Common myeloid progenitor, CD34-positive (primary cell): ENCODE results near the gene PPP2R3A.

Experiments
- CTCF ChIA-PET: fragments of 350-600 bp; sonication (Branson Sonifier 250); formaldehyde crosslinking; loops from one replicate; lab custom pipeline; 2021; ENCODE audit warnings: antibody characterized with exemption; lab: Charles Lee
- POLR2A ChIA-PET: fragments of 350-600 bp; sonication (Branson Sonifier 250); formaldehyde crosslinking; loops from one replicate; lab custom pipeline; 2021; ENCODE audit warnings: antibody characterized with exemption; lab: Charles Lee
- DNase-seq, 3 donors: peaks; one replicate each; pipeline versions ENCODE4 v3.0.0 to v3.0.0-alpha.2; 2013
- H3K27ac ChIP-seq, 2 experiments: 1 replicate in 1 of 2; 2 replicates in 1 of 2; pipeline ENCODE4 v1.7.0; 2013; ENCODE audit warnings: inconsistent platforms in 2 of 2, low read length in 2 of 2, mild to moderate bottlenecking in 2 of 2, low read depth in 1 of 2, moderate library complexity in 1 of 2; ENCODE audit not compliant: severe bottlenecking in 2 of 2, insufficient read depth in 1 of 2, poor library complexity in 1 of 2
- H3K27me3 ChIP-seq, 5 experiments: replicated peaks in 2 of 5; 1 replicate in 3 of 5; 2 replicates in 2 of 5; pipeline versions ENCODE4 v1.6.1 to v1.7.0; 2013; ENCODE audit warnings: low read length in 4 of 5, mild to moderate bottlenecking in 2 of 5, moderate library complexity in 2 of 5, inconsistent platforms in 1 of 5; ENCODE audit not compliant: insufficient read depth in 5 of 5, control insufficient read depth in 4 of 5
- H3K36me3 ChIP-seq, 4 experiments: 1 replicate in 2 of 4; 2 replicates in 2 of 4; pipeline versions ENCODE4 v1.6.1 to v1.7.0; 2013; ENCODE audit warnings: low read length in 3 of 4, control low read depth in 1 of 4, mild to moderate bottlenecking in 1 of 4; ENCODE audit not compliant: control insufficient read depth in 4 of 4, insufficient read depth in 4 of 4
- H3K4me1 ChIP-seq, 4 experiments: 1 replicate in 3 of 4; 2 replicates in 1 of 4; pipeline versions ENCODE4 v1.6.1 to v1.7.1; 2013; ENCODE audit warnings: low read length in 3 of 4, mild to moderate bottlenecking in 3 of 4, control low read depth in 1 of 4, inconsistent platforms in 1 of 4, moderate library complexity in 1 of 4; ENCODE audit not compliant: control insufficient read depth in 4 of 4, insufficient read depth in 4 of 4; ENCODE audit errors: control extremely low read depth in 1 of 4
- H3K4me3 ChIP-seq, 7 experiments: 1 replicate in 4 of 7; 2 replicates in 3 of 7; pipeline versions ENCODE4 v1.5.1 to v1.7.0; 2013; ENCODE audit warnings: mild to moderate bottlenecking in 7 of 7, low read length in 6 of 7, moderate library complexity in 6 of 7, inconsistent platforms in 2 of 7, low read depth in 2 of 7, control low read depth in 1 of 7; ENCODE audit not compliant: insufficient read depth in 4 of 7, control insufficient read depth in 1 of 7; ENCODE audit errors: extremely low read depth in 1 of 7
- H3K9me3 ChIP-seq, 5 experiments: 1 replicate in 4 of 5; 2 replicates in 1 of 5; pipeline versions ENCODE4 v1.6.1 to v1.7.1; 2013; ENCODE audit warnings: low read length in 4 of 5, mild to moderate bottlenecking in 2 of 5, inconsistent platforms in 1 of 5, low read depth in 1 of 5, moderate library complexity in 1 of 5; ENCODE audit not compliant: control insufficient read depth in 4 of 5, insufficient read depth in 2 of 5; ENCODE audit errors: control extremely low read depth in 1 of 5
- WGBS: methylation state at CpG from one replicate; pipeline ENCODE4 v1.1.5; 2013; ENCODE audit not compliant: insufficient coverage; 5-methylcytosine and 5-hydroxymethylcytosine counted together

Gene PPP2R3A

GRCh38 chr3:136184703-136185102 lies 219.2 kb downstream of the PPP2R3A start:
- H3K4me1 ChIP-seq: peaks cover 11 to 35% (median 23%) of the 10 kb centered on the region in 4 experiments
- DNase-seq: no peak
- ChIA-PET POLR2A (interaction anchor here (2.0 kb wide), 1 partner anchor 12 kb away, joined by 4 read pairs; the partner anchor contains the start of gene MSL2), CTCF (interaction anchor here (1.3 kb wide), 1 partner anchor 8 kb away, joined by 5 read pairs; no protein-coding TSS in a partner anchor)
- H3K36me3 ChIP-seq: peaks cover 0 to 3% (median 0%) of the 10 kb centered on the region in 4 experiments
- H3K9me3 ChIP-seq: no peaks in the 10 kb centered on the region
- H3K27ac ChIP-seq: no peak overlapping the region
- H3K27me3 ChIP-seq: no peaks in the 10 kb centered on the region
- no peak overlapping the region for H3K4me3 ChIP-seq
- no CpG with 5 or more reads among the region's 2 CpGs for WGBS

DNA sequence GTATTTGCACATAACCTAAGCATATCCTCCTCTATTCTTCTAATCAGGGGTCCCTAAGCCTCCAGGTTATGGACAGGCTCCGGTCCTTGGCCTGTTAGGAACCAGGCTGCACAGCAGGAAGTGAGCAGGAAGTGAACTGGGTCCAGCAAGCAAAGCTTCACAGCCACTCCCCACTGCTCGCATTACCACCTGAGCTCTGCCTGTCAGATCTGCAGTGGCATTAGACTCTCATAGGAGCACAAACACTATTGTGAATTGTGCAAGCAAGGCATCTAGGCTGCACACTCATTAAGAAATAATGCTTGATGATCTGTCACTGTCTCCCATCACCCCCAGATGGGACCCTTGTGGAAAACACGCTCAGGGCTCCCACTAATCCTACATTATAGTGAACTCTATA lies 220.8 kb downstream of the PPP2R3A start:
- no peak for DNase-seq
- WGBS: 0% methylated on average over 2 of the region's 3 CpGs
- no peaks in the 10 kb centered on the region for H3K27me3 ChIP-seq
- ChIA-PET CTCF (interaction anchor here (0.6 to 1.2 kb wide), 2 partner anchors 15 to 25 kb away, joined by 3 read pairs; no protein-coding TSS in a partner anchor), POLR2A (interaction anchor here (2.0 kb wide), 1 partner anchor 10 kb away, joined by 4 read pairs; the partner anchor contains the start of gene MSL2)
- H3K4me1 ChIP-seq: peaks cover 15 to 37% (median 31%) of the 10 kb centered on the region in 4 experiments
- H3K4me3 ChIP-seq: peak overlapping the region in 1 of 7 experiments; percentile 16
- H3K27ac ChIP-seq: no peak overlapping the region
- H3K36me3 ChIP-seq: peaks cover 0 to 3% (median 0%) of the 10 kb centered on the region in 4 experiments
- H3K9me3 ChIP-seq: no peaks in the 10 kb centered on the region

GRCh38 chr3:136186846-136187245 lies 221.3 kb downstream of the PPP2R3A start:
- no peak for DNase-seq
- Histone ChIP-seq H3K36me3 (peaks cover 0 to 3% (median 0%) of the 10 kb centered on the region in 4 experiments), H3K4me1 (peaks cover 16 to 42% (median 34%) of the 10 kb centered on the region in 4 experiments), H3K27me3 (no peaks in the 10 kb centered on the region), H3K4me3 (no peak overlapping the region), H3K27ac (peak overlapping the region in 1 of 2 experiments; percentile 34), H3K9me3 (no peaks in the 10 kb centered on the region)
- ChIA-PET CTCF (interaction anchor here (1.2 kb wide), 1 partner anchor 16 kb away, joined by 3 read pairs; no protein-coding TSS in a partner anchor), POLR2A (no interaction called here)
- 90% methylated on average over 2 of the region's 4 CpGs for WGBS

GRCh38 chr3:136187868-136188267 lies 222.3 kb downstream of the PPP2R3A start:
- DNase-seq: no peak
- H3K36me3 ChIP-seq: peaks cover 0 to under 1% (median 0%) of the 10 kb centered on the region in 4 experiments

GRCh38 chr3:136189043-136189442 lies 223.5 kb downstream of the PPP2R3A start:
- H3K9me3 ChIP-seq: no peaks in the 10 kb centered on the region
- no peaks in the 10 kb centered on the region for H3K27me3 ChIP-seq
- H3K36me3 ChIP-seq: no peaks in the 10 kb centered on the region
- no peak for DNase-seq
- CTCF ChIA-PET: interaction anchor here (1.9 to 2.2 kb wide), 2 partner anchors 12 to 42 kb away, joined by 4 to 8 read pairs; no protein-coding TSS in a partner anchor
- POLR2A ChIA-PET: interaction anchor here (0.6 kb wide), 1 partner anchor 26 kb away, joined by 4 read pairs; no protein-coding TSS in a partner anchor
- WGBS: no CpG with 5 or more reads among the region's 5 CpGs
- H3K27ac ChIP-seq: no peak overlapping the region
- no peak overlapping the region for H3K4me3 ChIP-seq
- H3K4me1 ChIP-seq: peaks cover 26 to 55% (median 37%) of the 10 kb centered on the region in 4 experiments

More at GRCh38 chr3:136187868-136188267, 222.3 kb downstream of the PPP2R3A start:
- ChIA-PET POLR2A (no interaction called here), CTCF (interaction anchor here (1.0 to 1.9 kb wide), 2 partner anchors 11 to 67 kb away, joined by 3 to 8 read pairs; no protein-coding TSS in a partner anchor)
- H3K4me1 ChIP-seq: peaks cover 25 to 47% (median 34%) of the 10 kb centered on the region in 4 experiments
- no peaks in the 10 kb centered on the region for H3K9me3 ChIP-seq
- H3K27ac ChIP-seq: peak overlapping the region in 1 of 2 experiments; percentile 38
- H3K27me3 ChIP-seq: no peaks in the 10 kb centered on the region
- 100% methylated on average over 3 of the region's 4 CpGs for WGBS
- peak overlapping the region in 1 of 7 experiments; percentile 2 for H3K4me3 ChIP-seq

DNA sequence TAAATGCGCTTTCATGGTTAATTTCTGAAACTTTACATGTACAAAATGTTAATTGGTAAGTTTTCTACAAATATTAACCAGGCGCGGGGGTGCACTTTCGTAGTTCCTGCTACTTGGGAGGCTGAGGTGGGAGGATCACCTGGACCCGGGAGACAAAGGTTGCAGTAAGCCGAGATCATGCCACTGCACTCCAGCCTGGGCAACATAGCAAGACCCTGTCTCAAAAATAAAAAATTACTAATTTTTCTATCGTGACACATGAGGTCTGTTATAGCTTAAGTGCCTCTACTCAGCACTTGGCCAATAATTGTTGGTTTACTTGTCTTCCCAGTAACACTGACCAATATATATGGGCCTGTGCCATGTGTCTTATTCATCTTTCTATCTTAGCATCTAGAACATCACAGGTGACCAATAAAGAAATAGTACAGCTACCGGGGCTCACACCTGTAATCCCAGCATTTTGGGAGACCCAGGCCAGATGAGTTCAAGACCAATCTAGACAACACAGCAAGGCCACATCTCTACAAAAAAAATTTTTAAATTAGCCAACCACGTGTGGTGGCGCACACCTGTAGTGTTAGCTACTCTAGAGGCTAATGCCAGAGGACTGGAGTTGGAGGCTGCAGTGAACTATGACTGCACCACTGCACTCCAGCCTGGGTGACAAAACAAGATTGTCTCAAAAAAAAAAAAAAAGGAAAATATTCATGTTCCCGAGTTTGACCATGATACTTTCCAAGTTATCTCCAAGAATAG lies 224.5 kb downstream of the PPP2R3A start:
- Histone ChIP-seq H3K27ac (peak overlapping the region in 1 of 2 experiments; percentile 34), H3K9me3 (no peaks in the 10 kb centered on the region), H3K36me3 (peaks cover 0 to 5% (median 0%) of the 10 kb centered on the region in 4 experiments), H3K4me1 (peaks cover 26 to 55% (median 37%) of the 10 kb centered on the region in 4 experiments), H3K27me3 (no peaks in the 10 kb centered on the region), H3K4me3 (peak overlapping the region in 1 of 7 experiments; percentile 10)
- POLR2A ChIA-PET: interaction anchor here (0.6 to 0.7 kb wide), 2 partner anchors 10 to 62 kb away, joined by 4 read pairs; no protein-coding TSS in a partner anchor
- 97% methylated on average over 6 of the region's 11 CpGs for WGBS
- no peak for DNase-seq
- CTCF ChIA-PET: interaction anchor here (0.7 to 2.2 kb wide), 7 partner anchors 10 to 43 kb away, joined by 3 to 8 read pairs (median 3); no protein-coding TSS in a partner anchor
